ENCODE results near the gene GJB4. TPM values are rescaled to one million over a fixed set of nuclear protein-coding genes. Genes with fewer than 3 reads are reported as not detected.
"Not testable (repeated sequence)": the region's sequence is repeated elsewhere in the genome, so short reads cannot be mapped to it uniquely, and the experiment has no call there.

GJB4 gene
- total RNA-seq, 1 donor from 2014 or later, result not detected

DNA sequence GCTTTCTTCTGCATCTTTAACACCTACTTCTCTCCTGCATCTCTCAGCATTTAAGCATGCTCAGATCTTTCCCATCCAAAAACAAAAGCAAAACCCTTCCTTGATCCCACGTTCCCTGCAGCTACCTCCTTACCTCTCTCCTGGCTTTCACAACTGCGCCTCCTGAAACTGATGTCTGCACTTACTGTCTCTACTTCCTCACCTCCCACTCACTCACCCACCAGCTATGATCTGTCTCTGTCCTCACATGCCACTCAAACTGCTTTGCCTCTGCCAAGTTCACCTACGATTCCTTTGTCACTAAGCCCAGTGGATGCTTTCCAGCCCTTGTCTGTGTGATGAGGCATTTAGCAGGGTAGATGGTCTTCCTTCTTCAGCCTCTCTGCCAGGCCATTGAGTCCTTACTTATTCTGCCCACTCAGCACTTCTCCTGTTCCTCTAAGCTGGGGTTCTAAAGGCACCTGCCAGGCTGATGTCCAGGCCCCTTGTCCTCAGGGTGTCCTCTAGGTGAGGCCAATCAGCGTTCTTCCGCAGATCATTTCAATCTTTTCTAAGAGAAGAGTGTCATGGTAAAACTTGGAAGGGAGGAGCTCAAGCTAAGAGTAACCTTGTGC is 11.5 kb downstream of the GJB4 start:
- H2AFZ ChIP-seq (replicated peaks), result no peak overlapping the region
- no peaks in the 10 kb centered on the region for H3K4me1 ChIP-seq
- H3K27me3 ChIP-seq, result no peaks in the 10 kb centered on the region
- TF ChIP-seq CTCF (IDR thresholded peaks at IDR 0.05), result no peak
- no peak for TF ChIP-seq EZH2 (IDR thresholded peaks at IDR 0.05)
- no peak for TF ChIP-seq EZH2phosphoT487 (IDR thresholded peaks at IDR 0.05)
- H3K4me3 Mint-ChIP-seq, result no peak overlapping the region
- H4K20me1 ChIP-seq (ENCODE audit: low read depth), result no peaks in the 10 kb centered on the region
- H3K4me1 Mint-ChIP-seq, result peaks cover 2% of the 10 kb centered on the region
- no peaks in the 10 kb centered on the region for H3K36me3 ChIP-seq
- no peak overlapping the region for H3K27ac ChIP-seq
- H3K79me2 ChIP-seq (ENCODE audit: low read depth), result no peaks in the 10 kb centered on the region
- no peaks in the 10 kb centered on the region for H3K36me3 Mint-ChIP-seq
- no peaks in the 10 kb centered on the region for H3K27me3 Mint-ChIP-seq (ENCODE audit: insufficient read depth, low read depth)
- H3K9me3 ChIP-seq (ENCODE audit: low read depth), result no peaks in the 10 kb centered on the region
- no peaks in the 10 kb centered on the region for H3F3A ChIP-seq (ENCODE audit: low read depth)
- no peak overlapping the region for H3K27ac Mint-ChIP-seq
- no peak overlapping the region for H3K4me2 ChIP-seq
- no peaks in the 10 kb centered on the region for H3K9me3 Mint-ChIP-seq
- no peak for DNase-seq (ENCODE audit: low spot score)
- no peak overlapping the region for H3K4me3 ChIP-seq
- H3K9ac ChIP-seq, result no peak overlapping the region

DNA sequence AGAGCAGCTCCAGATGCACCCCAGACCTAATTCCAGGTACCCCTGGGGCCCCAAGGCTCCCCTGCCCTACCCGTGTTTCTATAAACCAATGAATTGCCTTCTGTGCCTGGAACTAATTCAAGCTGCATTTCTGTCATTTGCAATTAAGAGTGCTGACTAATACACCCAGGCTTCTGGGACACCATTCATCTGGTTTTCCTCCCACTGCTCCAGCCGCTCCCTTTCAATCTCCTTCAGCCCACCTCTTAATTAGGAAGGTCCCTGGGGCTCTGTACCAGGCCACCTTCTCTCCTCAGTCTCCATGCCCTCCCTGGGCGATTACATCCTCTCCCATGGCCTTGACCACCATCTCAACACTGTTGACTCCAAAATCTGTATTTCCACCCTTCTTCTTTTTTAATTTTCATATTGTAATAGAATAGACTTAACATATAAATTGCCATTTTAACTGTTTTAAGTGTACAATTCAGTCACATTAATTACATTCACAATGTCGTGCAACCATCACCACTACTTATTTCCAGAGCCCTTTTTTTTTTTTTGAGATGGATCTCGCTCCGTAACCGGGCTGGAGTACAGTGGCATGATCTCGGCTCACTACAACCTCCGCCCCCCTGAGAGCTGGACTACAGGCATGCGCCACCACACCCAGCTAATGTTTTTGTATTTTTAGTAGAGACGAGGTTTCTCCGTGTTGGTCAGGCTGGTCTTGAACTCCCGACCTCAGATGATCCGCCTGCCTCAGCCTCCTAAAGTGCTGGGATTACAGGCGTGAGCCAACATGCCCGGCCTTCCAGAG is 12.2 kb downstream of the GJB4 start:
- Histone ChIP-seq H3F3A (ENCODE audit: low read depth) (no peaks in the 10 kb centered on the region), H3K4me1 (no peaks in the 10 kb centered on the region), H3K27me3 (no peaks in the 10 kb centered on the region), H3K9ac (no peak overlapping the region), H3K36me3 (no peaks in the 10 kb centered on the region), H2AFZ (replicated peaks) (no peak overlapping the region), H3K4me2 (no peak overlapping the region), H3K79me2 (ENCODE audit: low read depth) (no peaks in the 10 kb centered on the region), H4K20me1 (ENCODE audit: low read depth) (no peaks in the 10 kb centered on the region), H3K4me3 (no peak overlapping the region), H3K9me3 (ENCODE audit: low read depth) (no peaks in the 10 kb centered on the region), H3K27ac (no peak overlapping the region)
- no peaks in the 10 kb centered on the region for H3K9me3 Mint-ChIP-seq
- no peaks in the 10 kb centered on the region for H3K36me3 Mint-ChIP-seq
- H3K4me3 Mint-ChIP-seq, result no peak overlapping the region
- DNase-seq (ENCODE audit: low spot score), result no peak
- no peak for TF ChIP-seq EZH2phosphoT487 (IDR thresholded peaks at IDR 0.05)
- TF ChIP-seq CTCF (IDR thresholded peaks at IDR 0.05), result no peak
- TF ChIP-seq EZH2 (IDR thresholded peaks at IDR 0.05), result no peak
- H3K27me3 Mint-ChIP-seq (ENCODE audit: insufficient read depth, low read depth), result no peaks in the 10 kb centered on the region
- no peak overlapping the region for H3K27ac Mint-ChIP-seq
- peaks cover 2% of the 10 kb centered on the region for H3K4me1 Mint-ChIP-seq

- H3K4me2 ChIP-seq; H3K27me3 ChIP-seq; H3F3A ChIP-seq (ENCODE audit: low read depth); H3K79me2 ChIP-seq (ENCODE audit: low read depth); H3K4me1 ChIP-seq; H2AFZ ChIP-seq (replicated peaks); H3K4me1 Mint-ChIP-seq; H3K9me3 Mint-ChIP-seq; H3K9ac ChIP-seq; DNase-seq (ENCODE audit: low spot score); H3K27ac ChIP-seq; H3K36me3 Mint-ChIP-seq; H4K20me1 ChIP-seq (ENCODE audit: low read depth); H3K27me3 Mint-ChIP-seq (ENCODE audit: insufficient read depth, low read depth); H3K4me3 ChIP-seq; H3K4me3 Mint-ChIP-seq; H3K9me3 ChIP-seq (ENCODE audit: low read depth); H3K27ac Mint-ChIP-seq; H3K36me3 ChIP-seq: not testable (repeated sequence)
These were observed 13.6 kb downstream of the GJB4 start for GRCh38 chr1:34773114-34773513.

- H3K27me3 ChIP-seq, result peaks cover 17% of the 10 kb centered on the region
- Mint-ChIP-seq H3K4me3 (no peak overlapping the region), H3K36me3 (no peaks in the 10 kb centered on the region), H3K27me3 (ENCODE audit: insufficient read depth, low read depth) (peaks cover 6% of the 10 kb centered on the region), H3K9me3 (no peaks in the 10 kb centered on the region), H3K27ac (no peak overlapping the region), H3K4me1 (peaks cover 2% of the 10 kb centered on the region)
- no peak overlapping the region for H3K27ac ChIP-seq
- no peak overlapping the region for H3K4me3 ChIP-seq
- no peaks in the 10 kb centered on the region for H3K79me2 ChIP-seq (ENCODE audit: low read depth)
- DNase-seq (ENCODE audit: low spot score), result no peak
- TF ChIP-seq EZH2phosphoT487 (IDR thresholded peaks at IDR 0.05) (no peak), EZH2 (IDR thresholded peaks at IDR 0.05) (no peak), CTCF (IDR thresholded peaks at IDR 0.05) (no peak)
- no peak overlapping the region for H2AFZ ChIP-seq (replicated peaks)
- no peaks in the 10 kb centered on the region for H3K9me3 ChIP-seq (ENCODE audit: low read depth)
- H3F3A ChIP-seq (ENCODE audit: low read depth), result no peaks in the 10 kb centered on the region
- H3K9ac ChIP-seq, result no peak overlapping the region
- no peaks in the 10 kb centered on the region for H3K36me3 ChIP-seq
- H3K4me1 ChIP-seq, result no peaks in the 10 kb centered on the region
- H4K20me1 ChIP-seq (ENCODE audit: low read depth), result no peaks in the 10 kb centered on the region
- no peak overlapping the region for H3K4me2 ChIP-seq
These were observed 15.4 kb downstream of the GJB4 start for GRCh38 chr1:34774957-34775356.

All from neural progenitor cell (in vitro differentiated cells).